Activated T-helper 9 cell treated with anti-CD3 and anti-CD28 coated beads, Interleukin-2, amount 50 U/mL, for 16 hours (primary cell): ENCODE data around the gene GRIP2.

Source experiments
- DNase-seq: peaks from one replicate; pipeline ENCODE4 v3.0.0-alpha.2; 2020; ENCODE audit warnings: low read depth

GRIP2 gene

GRCh38 chr3:14483286-14483685 lies 56.9 kb downstream of the GRIP2 start:
- no peak for DNase-seq

DNA sequence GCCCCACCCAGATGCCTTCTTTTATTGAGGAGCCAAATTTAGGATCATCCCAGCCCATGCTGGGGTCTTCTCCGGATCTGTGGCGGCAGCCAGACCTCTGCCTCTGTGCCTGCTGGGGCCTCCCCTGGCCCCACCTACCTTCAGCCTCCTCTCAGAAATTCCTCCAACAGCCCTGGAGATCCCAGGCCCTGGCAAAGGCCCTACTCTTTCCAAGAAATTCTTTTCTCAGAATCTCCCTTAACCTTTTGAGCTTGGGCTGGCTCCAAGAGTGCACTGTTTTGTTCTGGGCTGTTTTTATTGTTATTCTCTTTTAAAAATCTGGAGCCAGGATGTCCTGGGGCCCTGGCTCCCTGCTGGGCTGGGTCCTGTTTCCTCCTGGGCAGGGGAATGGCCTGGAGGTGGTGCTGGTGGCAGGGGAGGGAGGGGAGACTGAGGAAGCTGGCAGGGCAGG lies 57.8 kb downstream of the GRIP2 start:
- DNase-seq = no peak

DNA sequence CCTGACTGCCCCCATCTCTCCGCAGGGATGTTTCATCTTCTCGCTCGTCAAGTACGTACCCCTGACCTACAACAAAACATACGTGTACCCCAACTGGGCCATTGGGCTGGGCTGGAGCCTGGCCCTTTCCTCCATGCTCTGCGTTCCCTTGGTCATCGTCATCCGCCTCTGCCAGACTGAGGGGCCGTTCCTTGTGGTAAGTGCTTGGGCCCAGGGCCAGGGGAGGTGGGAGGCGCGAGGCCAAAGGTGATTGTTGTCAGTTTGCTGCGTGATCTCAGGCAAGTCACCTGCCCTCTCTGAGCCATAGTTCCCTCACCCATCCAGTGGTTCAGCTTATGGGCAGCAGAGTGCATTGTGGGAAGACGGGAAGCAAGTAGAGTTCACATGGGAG lies 58.5 kb downstream of the GRIP2 start:
- DNase-seq = no peak

- DNase-seq = no peak
Measured at GRCh38 chr3:14481018-14481645, 59.0 kb downstream of the GRIP2 start.

DNA sequence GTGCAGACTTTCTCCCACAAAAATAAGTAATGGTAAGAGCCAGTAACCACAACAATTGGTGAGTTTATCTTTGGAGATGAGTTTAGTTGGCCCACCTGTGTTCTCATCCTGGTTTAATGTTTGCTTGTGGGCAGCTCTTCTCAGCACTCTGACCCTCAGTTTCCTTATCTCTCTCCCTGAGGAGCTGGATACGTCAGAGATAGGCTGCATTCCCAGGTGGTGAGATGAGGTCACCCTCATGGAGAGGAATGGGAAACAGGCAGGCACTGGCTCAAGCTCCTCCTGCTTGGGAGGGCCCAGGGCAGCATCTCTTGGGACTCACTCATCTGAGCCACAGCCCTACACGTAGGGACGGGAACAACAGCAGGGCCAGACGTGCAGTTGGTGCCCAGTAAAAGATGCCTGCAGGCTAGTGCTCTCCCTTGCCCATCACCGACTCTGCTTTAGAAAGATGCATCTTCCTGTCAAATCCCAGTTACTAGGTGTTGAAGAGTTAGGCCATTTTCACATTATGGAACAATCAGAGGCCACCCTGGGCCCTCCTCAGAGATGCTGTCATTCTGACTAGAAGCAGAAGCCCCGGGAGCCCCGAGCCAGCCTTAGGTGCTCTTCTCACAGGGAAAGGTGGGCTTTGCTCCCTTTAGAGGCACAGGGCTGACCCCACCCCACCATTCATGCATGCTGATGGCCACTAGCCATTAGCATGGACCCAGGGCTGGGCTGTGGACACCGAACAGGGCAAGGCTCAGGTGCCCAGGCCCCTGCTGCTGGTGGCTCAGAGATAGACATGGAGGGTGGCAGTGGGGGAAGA lies 59.7 kb downstream of the GRIP2 start:
- no peak for DNase-seq

DNA sequence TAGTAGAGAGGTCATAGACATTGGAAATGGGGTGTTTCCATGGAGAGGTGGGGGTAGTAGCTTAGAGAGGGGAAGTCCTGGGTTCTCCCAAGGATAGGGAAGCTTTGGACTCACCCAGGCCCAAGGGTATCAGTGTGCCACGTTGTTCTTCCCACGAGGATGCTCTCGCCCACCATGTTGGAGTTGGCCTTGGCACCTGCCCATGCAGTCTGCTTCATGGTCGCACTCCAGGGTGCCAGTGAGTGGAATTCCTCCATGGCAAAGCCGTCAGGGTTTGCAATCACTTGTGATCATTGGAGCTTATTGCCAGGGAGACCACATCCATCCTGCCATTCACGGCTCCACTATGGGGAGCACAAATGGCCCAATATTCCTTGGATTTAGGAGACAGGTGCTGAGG lies 60.6 kb downstream of the GRIP2 start:
- DNase-seq = no peak

DNA sequence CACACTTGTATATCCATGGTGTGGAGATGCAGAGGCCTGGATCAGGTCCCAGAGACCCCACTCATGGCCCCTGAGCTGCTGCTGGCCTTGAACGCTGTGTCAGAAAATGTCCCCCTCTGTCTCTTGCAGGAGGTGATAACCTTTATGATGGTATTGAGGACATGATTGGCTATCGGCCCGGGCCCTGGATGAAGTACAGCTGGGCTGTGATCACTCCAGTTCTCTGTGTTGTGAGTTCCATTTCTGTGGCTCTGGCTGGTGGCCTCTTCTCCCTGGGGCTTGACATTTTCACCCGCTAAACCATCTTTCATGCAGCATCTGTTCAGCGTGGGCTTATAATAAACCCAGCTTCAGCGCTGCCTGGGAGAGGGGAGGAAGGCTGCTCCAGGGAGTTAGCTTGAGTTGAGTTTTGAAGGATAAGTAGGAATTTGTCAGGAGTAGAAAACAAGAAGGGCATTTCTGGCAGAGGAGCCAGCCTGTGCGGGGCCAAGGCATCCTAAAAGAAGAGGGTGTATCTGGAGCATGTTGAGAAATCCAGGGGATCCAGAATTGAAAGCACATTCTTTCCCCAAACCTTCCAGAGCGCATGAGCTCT lies 61.1 kb downstream of the GRIP2 start:
- no peak for DNase-seq

DNA sequence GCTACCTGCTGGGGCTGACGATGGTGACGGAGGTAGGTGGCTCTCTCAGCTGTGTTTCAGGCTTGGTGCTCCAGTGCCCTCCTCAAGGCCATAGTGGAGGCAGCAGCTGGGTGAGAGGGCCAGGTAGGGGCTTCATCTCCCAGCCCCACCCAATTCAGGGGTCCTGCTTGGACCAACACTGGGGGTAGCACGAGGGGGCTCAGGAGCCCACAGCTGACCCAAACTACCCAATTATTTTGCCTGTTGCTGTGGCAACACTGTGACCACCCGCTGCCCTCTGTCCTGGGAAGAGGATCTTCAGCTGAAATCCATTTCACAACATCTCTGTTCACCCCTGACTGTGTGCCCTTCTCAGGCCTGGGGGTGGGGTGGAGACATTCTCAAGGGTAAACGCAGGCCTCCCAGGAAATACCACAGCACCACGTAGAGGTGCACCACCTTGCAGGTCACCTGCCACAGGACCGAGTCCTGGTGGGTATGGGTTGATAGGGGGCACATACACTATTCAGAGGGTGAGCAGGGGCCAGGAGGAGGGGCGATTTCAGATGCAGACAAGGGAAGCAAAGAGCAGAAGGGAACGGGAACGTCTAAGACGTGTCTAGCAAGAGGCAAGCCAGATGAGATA lies 62.7 kb downstream of the GRIP2 start:
- no peak for DNase-seq

DNA sequence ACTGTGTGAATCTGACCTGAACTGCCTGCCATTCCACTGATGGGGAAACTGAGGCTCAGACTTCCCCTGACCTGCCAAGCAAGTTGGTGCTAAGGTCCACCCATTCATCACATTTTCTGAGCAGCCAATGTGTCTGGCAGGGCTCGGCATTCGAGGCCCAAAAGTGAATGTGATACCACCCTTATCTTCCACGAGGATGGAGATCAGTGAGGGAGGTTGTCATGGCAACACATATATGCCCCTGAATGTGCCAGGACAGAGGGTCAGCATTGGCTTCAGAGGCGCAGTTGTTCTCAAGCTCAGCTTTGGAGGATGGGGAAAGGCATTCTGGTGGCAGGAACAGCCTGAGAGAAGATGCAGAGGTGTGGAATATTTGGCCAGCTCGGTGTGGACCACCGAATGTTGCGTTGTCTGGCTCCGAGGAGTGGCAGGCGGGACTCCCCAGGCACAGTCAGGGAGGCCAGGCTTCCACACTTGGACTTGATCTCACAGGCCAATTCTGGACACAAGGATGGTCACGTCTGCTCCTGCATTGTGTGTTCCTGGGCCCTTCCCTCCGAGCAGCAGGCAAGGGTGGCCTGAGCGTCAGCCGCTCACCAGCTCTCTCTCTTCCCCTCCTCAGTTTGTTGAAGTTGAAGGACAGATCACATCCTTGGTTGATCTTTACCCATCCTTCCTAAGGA lies 63.4 kb downstream of the GRIP2 start:
- no peak for DNase-seq

GRCh38 chr3:14475621-14476020 lies 64.5 kb downstream of the GRIP2 start:
- no peak for DNase-seq

GRCh38 chr3:14474363-14475081 lies 65.6 kb downstream of the GRIP2 start:
- DNase-seq = no peak

- DNase-seq = no peak
Measured at GRCh38 chr3:14473411-14473891, 66.7 kb downstream of the GRIP2 start.

DNA sequence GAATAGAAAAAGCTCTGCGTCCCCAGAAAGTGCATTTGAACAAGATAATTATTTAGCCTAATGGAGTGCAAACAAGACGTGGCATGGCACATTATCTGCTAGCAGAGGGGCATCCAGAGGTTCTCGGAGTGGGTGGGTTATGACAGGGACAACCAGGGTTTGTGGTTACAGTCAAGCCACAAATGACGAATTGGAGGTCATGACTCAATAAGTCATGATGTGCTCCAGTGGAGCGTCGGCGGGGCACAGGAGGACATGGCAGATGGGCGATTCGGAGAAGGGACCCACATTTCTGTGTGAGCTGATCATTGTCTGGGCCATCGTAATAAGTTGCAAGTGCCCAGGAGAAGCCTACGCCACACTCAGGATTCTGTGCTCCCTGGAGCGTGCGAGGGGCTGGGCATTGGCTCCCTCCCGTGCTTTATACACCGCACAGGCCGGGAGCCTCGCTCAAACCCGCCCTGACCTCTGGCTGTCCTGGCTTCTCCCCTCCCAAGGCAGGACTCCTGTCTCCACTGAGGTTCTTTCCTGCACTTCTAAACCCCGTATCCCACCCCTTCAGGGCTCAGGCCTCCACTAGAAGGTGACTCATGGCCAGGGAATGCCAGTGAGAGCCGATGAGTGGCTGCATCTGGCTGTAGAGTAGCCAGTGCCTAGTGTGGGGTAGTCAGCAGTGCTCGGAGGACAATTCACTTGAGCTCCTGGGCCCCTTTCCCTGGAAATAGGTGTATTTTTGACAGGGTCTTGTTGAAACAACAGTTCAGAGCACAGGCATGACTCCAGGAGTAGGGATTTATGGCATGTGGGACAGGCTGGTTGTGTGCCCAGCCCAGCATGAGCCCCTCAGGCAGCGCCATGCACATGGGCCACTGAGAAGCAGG lies 67.4 kb downstream of the GRIP2 start:
- DNase-seq = no peak

DNA sequence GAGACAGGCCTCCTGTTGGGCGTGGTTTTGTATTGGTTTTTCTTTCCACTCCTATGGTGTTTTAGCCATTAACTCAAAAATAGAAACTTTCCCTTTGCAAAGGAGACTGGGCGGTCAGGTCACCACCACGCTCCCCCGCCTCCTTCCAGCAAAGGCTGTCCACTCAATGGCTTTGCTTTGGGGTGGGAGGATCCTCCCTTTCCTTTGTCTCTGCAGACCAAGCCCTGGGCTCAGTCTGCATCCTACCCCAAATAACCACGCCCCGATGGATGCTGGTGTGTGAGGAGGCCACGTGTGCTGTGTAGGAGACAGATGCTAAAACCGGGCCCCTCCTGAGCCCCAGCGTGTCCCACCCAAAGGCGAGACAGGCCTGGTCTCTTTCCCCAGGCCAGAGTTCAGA lies 68.5 kb downstream of the GRIP2 start:
- no peak for DNase-seq

- no peak for DNase-seq
Measured at GRCh38 chr3:14471016-14471415, 69.1 kb downstream of the GRIP2 start.

- no peak for DNase-seq
Measured at GRCh38 chr3:14470461-14470860, 69.7 kb downstream of the GRIP2 start.

GRCh38 chr3:14468621-14468981 lies 71.5 kb downstream of the GRIP2 start:
- no peak for DNase-seq

- DNase-seq = peak; percentile 26
Measured at GRCh38 chr3:14467814-14468620, 72.1 kb downstream of the GRIP2 start.

GRCh38 chr3:14466179-14466903 lies 73.8 kb downstream of the GRIP2 start:
- DNase-seq = no peak
